Measurements from ENCODE around the gene DDX56.
"Not testable (repeated sequence)": the region's sequence is repeated elsewhere in the genome, so short reads cannot be mapped to it uniquely, and the experiment has no call there.

DDX56 gene

DNA sequence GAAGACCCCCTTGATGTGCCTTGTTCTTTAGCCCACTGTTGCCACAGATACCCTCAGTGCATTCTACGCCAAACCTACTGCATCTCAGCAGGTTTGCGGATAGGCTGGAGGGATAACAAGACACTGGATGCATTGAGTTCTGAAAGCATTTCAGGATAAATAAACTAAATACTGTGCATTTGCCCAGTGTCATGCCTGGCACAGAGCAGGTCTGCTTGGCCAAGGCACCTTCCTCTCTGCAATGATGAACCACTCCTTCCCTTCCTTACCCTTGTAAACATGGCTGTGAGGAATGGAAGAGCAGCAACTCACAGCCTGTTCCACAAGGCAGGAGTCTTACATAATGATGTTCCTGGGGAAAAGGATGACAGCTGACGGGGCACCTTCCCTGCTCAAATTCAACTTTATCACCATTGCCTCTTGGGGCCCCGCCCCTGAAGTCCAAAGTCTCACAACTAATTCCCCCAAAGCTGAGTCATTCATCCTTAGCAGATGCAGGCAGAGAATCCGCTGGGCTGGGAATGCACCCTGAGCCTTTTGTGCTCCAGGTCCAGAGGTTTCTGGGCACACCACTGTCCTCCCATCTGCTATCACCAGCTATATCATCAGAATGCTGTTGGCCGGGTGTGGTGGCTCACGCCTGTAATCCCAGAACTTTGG, 11.6 kb downstream of the DDX56 start:
- WGBS: 87% methylated on average over 7 of the region's 7 CpGs
- Histone ChIP-seq H3K36me3 (ENCODE audit: insufficient read depth, low read length) (peaks cover 31% of the 10 kb centered on the region), H3K27ac (ENCODE audit: low read depth, low read length) (no peak overlapping the region), H3K27me3 (ENCODE audit: insufficient read depth, low read length) (no peaks in the 10 kb centered on the region), H3K9ac (ENCODE audit: low read depth, low read length) (no peak overlapping the region), H3K9me3 (ENCODE audit: insufficient read depth, low read depth, low read length) (no peaks in the 10 kb centered on the region), H3K4me1 (ENCODE audit: insufficient read depth, low read length) (no peaks in the 10 kb centered on the region), H3K4me3 (ENCODE audit: low read length) (no peak overlapping the region)

DNA sequence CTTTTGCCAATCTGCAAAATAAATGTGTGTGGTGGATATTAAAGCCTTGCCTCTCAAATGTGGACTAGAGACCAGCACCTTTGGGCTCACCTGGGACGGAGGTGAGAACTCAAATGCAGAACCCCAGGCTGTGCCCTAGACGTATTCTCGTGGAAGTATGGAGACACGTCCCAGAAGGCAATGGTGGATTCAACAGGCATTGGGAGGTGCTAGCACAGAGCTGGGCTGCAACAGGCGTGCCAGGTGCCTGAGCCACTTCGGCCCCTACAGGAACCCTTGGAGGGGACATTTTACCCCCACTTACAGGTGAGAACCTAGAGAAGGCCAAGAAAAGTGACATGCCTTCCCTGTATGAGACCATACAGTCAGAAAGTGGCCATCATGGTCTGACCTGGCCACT, 12.2 kb downstream of the DDX56 start:
- Histone ChIP-seq H3K27ac (ENCODE audit: low read depth, low read length) (no peak overlapping the region), H3K9me3 (ENCODE audit: insufficient read depth, low read depth, low read length) (no peaks in the 10 kb centered on the region), H3K36me3 (ENCODE audit: insufficient read depth, low read length) (peaks cover 25% of the 10 kb centered on the region)

DNA sequence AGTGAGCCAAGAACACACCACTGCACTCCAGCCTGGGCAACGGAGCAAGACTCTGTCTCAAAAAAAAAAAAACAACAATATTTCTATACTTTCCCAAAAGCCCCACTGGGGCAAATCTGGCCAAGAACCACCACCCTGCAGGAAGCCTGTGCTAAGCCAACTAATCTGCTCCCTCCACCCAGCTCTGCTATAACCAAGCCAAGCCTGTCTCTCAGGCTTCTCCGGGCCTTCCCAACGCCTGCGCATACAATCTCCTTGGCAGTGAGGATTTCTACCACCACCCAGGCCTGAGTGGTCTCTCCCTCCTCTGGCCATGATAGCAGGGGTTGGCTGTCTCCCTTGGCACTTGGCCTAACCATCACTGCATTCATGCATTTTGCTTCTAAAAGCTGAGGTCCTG, 14.2 kb downstream of the DDX56 start:
- Histone ChIP-seq H3K36me3 (ENCODE audit: insufficient read depth, low read length) (peaks cover 7% of the 10 kb centered on the region), H3K27ac (ENCODE audit: low read depth, low read length) (no peak overlapping the region), H3K4me1 (ENCODE audit: insufficient read depth, low read length) (no peaks in the 10 kb centered on the region), H3K4me3 (ENCODE audit: low read length) (no peak overlapping the region), H3K27me3 (ENCODE audit: insufficient read depth, low read length) (no peaks in the 10 kb centered on the region), H3K9ac (ENCODE audit: low read depth, low read length) (no peak overlapping the region), H3K9me3 (ENCODE audit: insufficient read depth, low read depth, low read length) (no peaks in the 10 kb centered on the region)
- WGBS: 92% methylated on average over 4 of the region's 4 CpGs

More for the DNA sequence above, 12.2 kb downstream of the DDX56 start:
- Histone ChIP-seq H3K9ac (ENCODE audit: low read depth, low read length) (no peak overlapping the region), H3K4me3 (ENCODE audit: low read length) (no peak overlapping the region), H3K27me3 (ENCODE audit: insufficient read depth, low read length) (no peaks in the 10 kb centered on the region), H3K4me1 (ENCODE audit: insufficient read depth, low read length) (no peaks in the 10 kb centered on the region)
- 89% methylated on average over 6 of the region's 6 CpGs for WGBS

DNA sequence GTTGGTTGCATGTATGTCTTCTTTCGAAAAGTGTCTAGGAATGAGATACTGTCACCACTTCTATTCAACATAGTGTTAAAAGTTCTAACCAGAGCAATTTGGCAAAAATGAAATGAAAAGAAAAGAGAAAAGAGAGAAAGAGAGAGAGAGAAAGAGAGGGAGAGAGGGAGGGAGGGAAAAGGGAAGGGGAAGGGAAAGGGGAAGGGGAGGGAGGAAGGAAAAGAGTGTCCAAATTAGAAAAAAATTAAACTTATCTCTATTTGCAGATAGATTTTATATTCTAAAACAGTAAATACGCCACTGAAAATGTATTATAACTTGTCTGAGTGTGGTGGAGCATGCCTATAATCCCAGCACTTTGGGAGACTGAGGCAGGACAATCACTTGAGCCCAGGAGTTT, 16.2 kb downstream of the DDX56 start:
- WGBS: 100% methylated on average over 1 of the region's 2 CpGs
- Histone ChIP-seq H3K9ac (ENCODE audit: low read depth, low read length) (no peak overlapping the region), H3K4me3 (ENCODE audit: low read length) (no peak overlapping the region)

DNA sequence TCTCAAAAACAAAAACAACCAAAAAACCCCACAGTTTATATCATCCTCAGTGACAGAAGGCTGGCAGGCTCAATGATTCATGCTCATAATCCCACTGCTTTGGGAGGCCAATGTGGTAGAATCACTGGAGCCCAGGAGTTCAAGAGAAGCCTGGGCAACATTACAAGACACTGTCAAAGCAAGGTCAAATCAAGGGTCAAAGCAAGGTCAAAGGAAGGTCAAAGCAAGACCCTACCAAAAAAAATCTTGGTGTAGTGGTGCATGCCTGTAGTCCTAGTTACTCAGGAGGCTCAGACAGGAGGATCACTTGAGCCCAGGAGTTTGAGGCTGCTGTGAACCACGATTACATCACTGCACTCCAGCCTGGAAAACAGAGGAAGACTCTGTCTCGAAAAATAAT, 18.4 kb downstream of the DDX56 start:
- Histone ChIP-seq H3K9ac (ENCODE audit: low read depth, low read length) (no peak overlapping the region), H3K27me3 (ENCODE audit: insufficient read depth, low read length) (no peaks in the 10 kb centered on the region), H3K9me3 (ENCODE audit: insufficient read depth, low read depth, low read length) (no peaks in the 10 kb centered on the region), H3K36me3 (ENCODE audit: insufficient read depth, low read length) (no peaks in the 10 kb centered on the region), H3K4me3 (ENCODE audit: low read length) (no peak overlapping the region), H3K4me1 (ENCODE audit: insufficient read depth, low read length) (no peaks in the 10 kb centered on the region), H3K27ac (ENCODE audit: low read depth, low read length) (no peak overlapping the region)
- WGBS: 93% methylated on average over 2 of the region's 2 CpGs

More for the DNA sequence above, 16.2 kb downstream of the DDX56 start:
- Histone ChIP-seq H3K27ac (ENCODE audit: low read depth, low read length) (no peak overlapping the region), H3K36me3 (ENCODE audit: insufficient read depth, low read length) (no peaks in the 10 kb centered on the region), H3K9me3 (ENCODE audit: insufficient read depth, low read depth, low read length) (no peaks in the 10 kb centered on the region), H3K4me1 (ENCODE audit: insufficient read depth, low read length) (no peaks in the 10 kb centered on the region), H3K27me3 (ENCODE audit: insufficient read depth, low read length) (no peaks in the 10 kb centered on the region)

DNA sequence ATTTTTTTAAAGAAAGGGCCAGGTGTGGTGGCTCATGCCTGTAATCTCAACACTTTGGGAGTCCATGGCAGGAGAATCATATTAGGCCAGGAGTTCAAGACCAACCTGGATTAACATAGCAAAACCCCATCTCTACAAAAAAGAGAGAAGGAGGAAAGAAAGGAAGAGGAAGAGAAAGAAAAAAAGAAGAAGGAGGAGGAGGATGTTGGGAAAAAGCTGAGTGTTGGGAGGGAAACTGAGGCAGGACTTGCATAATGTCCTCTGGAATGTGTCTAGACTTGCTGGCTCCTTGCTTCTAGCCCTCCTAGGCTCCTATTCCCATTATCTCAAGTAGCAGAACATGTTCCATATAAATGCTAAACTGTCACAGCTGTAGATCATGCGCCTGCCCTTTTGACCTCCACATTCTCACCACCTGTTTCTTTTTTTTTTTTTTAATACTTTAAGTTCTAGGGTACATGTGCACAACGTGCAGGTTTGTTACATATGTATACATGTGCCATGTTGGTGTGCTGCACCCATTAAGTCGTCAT, 21.2 kb downstream of the DDX56 start:
- not testable (repeated sequence) for H3K27ac ChIP-seq (ENCODE audit: low read depth, low read length); H3K4me1 ChIP-seq (ENCODE audit: insufficient read depth, low read length); H3K36me3 ChIP-seq (ENCODE audit: insufficient read depth, low read length); H3K4me3 ChIP-seq (ENCODE audit: low read length); H3K27me3 ChIP-seq (ENCODE audit: insufficient read depth, low read length); H3K9me3 ChIP-seq (ENCODE audit: insufficient read depth, low read depth, low read length); H3K9ac ChIP-seq (ENCODE audit: low read depth, low read length)
- WGBS: 82% methylated on average over 2 of the region's 3 CpGs

DNA sequence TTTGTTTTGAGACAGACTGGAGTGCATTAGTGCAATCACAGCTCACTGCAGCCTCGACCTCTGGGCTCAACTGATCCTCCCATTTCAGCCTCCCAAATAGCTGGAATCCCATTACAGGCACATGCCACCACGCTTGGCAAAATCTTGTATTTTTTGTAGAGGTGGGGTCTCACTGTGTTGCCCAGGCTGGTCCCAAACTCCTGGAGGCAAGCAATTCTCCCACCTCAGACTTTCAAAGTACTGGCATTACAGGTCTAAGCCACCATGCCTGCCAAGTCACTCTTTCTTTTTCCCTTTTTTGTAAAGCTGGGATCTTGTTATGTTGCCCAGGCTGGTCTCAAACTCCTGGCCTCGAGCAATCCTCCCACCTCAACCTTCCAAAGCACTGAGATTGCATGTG, 24.3 kb downstream of the DDX56 start:
- WGBS: 89% methylated on average over 3 of the region's 3 CpGs
- H3K9ac ChIP-seq (ENCODE audit: low read depth, low read length): no peak overlapping the region
- H3K27ac ChIP-seq (ENCODE audit: low read depth, low read length): no peak overlapping the region
- no peaks in the 10 kb centered on the region for H3K36me3 ChIP-seq (ENCODE audit: insufficient read depth, low read length)
- no peaks in the 10 kb centered on the region for H3K9me3 ChIP-seq (ENCODE audit: insufficient read depth, low read depth, low read length)
- no peak overlapping the region for H3K4me3 ChIP-seq (ENCODE audit: low read length)
- H3K27me3 ChIP-seq (ENCODE audit: insufficient read depth, low read length): no peaks in the 10 kb centered on the region
- 0 out of 2 replicates have a peak, but pooled peaks cover 3% of the 10 kb centered on the region for H3K4me1 ChIP-seq (ENCODE audit: insufficient read depth, low read length)

DNA sequence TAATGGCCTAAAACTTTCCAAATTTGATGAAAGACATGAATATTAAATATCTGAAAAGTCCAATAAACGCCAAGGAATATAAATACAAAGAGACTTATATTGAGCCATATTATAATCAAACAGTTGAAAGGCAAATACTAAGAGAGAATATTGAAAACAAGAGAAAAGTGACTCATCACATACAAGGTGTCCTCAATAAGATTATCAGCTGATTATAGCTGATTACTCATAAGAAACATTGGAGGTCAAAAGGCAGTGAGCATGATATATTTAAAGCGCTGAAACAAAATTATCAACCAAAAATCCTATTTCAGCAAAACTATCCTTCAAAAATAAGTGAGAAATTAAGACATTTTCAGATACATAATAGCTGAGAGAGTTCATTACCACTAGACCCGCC, 24.8 kb downstream of the DDX56 start:
- no peak overlapping the region for H3K27ac ChIP-seq (ENCODE audit: low read depth, low read length)

DNA sequence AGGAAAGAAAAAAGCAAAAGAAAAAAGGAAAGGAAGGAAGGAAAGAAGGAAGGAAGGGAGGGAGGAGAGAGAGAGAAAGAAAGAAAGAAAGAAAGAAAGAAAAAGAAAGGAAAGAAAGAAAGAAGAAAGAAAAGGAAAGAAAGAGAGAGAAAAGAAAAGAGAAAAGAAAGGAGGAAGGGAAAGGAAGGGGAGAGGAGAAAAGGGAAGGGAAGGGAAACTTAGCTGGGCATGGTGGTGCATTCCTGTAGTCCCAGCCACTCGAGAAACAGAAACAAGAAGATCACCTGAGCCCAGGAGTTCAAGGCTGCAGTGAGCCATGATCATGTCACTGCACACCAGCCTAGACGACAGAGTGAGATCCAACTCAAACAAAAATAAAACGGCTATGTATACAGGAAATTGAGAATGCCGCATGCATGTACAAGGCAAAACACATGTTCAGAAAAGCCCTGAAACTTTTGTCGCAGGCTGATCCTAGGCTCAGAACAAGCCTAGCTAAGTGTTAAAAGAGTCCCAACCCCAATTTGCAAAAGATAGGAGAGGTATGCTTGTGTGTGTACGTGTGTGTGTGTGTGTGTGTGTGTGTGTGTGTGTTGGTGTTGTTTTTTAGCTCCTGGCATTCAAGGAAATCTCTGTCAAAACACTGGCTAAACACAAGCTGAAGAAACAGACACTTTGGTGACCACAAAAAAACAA, 26.0 kb downstream of the DDX56 start:
- no peaks in the 10 kb centered on the region for H3K27me3 ChIP-seq (ENCODE audit: insufficient read depth, low read length)
- no peaks in the 10 kb centered on the region for H3K36me3 ChIP-seq (ENCODE audit: insufficient read depth, low read length)
- WGBS: 74% methylated on average over 6 of the region's 6 CpGs
- H3K9ac ChIP-seq (ENCODE audit: low read depth, low read length): no peak overlapping the region
- H3K27ac ChIP-seq (ENCODE audit: low read depth, low read length): no peak overlapping the region
- no peaks in the 10 kb centered on the region for H3K9me3 ChIP-seq (ENCODE audit: insufficient read depth, low read depth, low read length)
- H3K4me1 ChIP-seq (ENCODE audit: insufficient read depth, low read length): 0 out of 2 replicates have a peak, but pooled peaks cover 3% of the 10 kb centered on the region
- H3K4me3 ChIP-seq (ENCODE audit: low read length): no peak overlapping the region

More for the DNA sequence above, 24.8 kb downstream of the DDX56 start:
- Histone ChIP-seq H3K4me1 (ENCODE audit: insufficient read depth, low read length) (0 out of 2 replicates have a peak, but pooled peaks cover 3% of the 10 kb centered on the region), H3K27me3 (ENCODE audit: insufficient read depth, low read length) (no peaks in the 10 kb centered on the region), H3K9ac (ENCODE audit: low read depth, low read length) (no peak overlapping the region), H3K9me3 (ENCODE audit: insufficient read depth, low read depth, low read length) (no peaks in the 10 kb centered on the region), H3K36me3 (ENCODE audit: insufficient read depth, low read length) (no peaks in the 10 kb centered on the region), H3K4me3 (ENCODE audit: low read length) (no peak overlapping the region)
- WGBS: 100% methylated on average over 1 of the region's 3 CpGs

DNA sequence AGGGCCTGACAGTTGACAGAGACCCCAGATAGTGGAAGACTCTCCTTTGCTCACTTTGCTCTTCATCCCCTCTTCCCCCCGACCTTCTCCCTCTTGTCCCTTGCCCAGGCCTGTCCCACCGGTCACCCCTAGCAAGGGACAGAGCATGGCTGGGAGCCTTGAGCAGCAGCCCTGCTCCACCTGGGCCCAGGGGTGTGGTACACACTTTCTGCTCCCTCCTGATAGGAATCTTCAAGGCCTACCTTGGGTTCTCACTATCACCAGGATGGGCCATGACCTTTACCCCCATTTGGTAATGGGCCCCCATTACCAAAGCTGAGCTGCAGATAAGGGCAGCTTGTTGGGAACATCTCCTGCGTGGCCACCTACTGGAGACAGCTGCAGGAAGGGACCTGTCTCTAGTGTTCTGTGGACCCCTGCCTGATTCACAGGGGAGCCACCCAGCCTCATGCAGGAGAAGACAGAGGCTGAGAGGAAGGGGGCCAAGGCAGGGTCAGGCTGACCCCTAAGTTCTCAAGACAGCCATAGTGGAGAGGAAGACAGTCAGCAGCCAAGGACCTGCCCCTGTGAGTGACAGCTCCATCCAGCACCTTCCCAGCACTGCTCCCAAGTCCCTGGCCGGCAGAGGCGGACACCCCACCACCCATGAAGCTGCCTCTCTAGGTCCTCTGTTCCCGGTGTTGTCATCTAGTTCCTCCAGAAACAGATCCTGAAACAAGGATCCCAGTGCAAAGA, 31.7 kb downstream of the DDX56 start:
- Histone ChIP-seq H3K27me3 (ENCODE audit: insufficient read depth, low read length) (no peaks in the 10 kb centered on the region), H3K36me3 (ENCODE audit: insufficient read depth, low read length) (no peaks in the 10 kb centered on the region), H3K4me3 (ENCODE audit: low read length) (no peak overlapping the region), H3K27ac (ENCODE audit: low read depth, low read length) (no peak overlapping the region), H3K4me1 (ENCODE audit: insufficient read depth, low read length) (no peaks in the 10 kb centered on the region), H3K9ac (ENCODE audit: low read depth, low read length) (no peak overlapping the region), H3K9me3 (ENCODE audit: insufficient read depth, low read depth, low read length) (no peaks in the 10 kb centered on the region)
- 90% methylated on average over 6 of the region's 6 CpGs for WGBS

All from HUES64 (cell line).